Activated T-cell treated with anti-CD3 and anti-CD28 coated beads, Interleukin-2, amount 50 U/mL, for 4 hours (primary cell): Measurements from ENCODE around the gene MBD6. TPM values are rescaled to one million over a fixed set of nuclear protein-coding genes. Genes with fewer than 3 reads are reported as not detected.

Source experiments
- ATAC-seq, 2 donors: fragments of 200-7000 bp; cut with Tn5 transposase; one replicate each; pipeline ENCODE4 v1.10.0; 2021
- DNase-seq: peaks from one replicate; pipeline ENCODE4 v3.0.0-alpha.2; 2020
- H3K27me3 Mint-ChIP-seq: one replicate; pipeline ENCODE4 v1.8.0; 2021; ENCODE audit warnings: low read depth, mixed read lengths
- H3K36me3 Mint-ChIP-seq: one replicate; pipeline ENCODE4 v1.8.0; 2022; ENCODE audit warnings: mixed read lengths; ENCODE audit not compliant: insufficient read depth
- H3K4me1 Mint-ChIP-seq: one replicate; pipeline ENCODE4 v1.8.0; 2021; ENCODE audit warnings: low read depth, mixed read lengths
- H3K4me3 Mint-ChIP-seq: one replicate; pipeline ENCODE4 v1.8.0; 2021; ENCODE audit warnings: mild to moderate bottlenecking, moderate library complexity, mixed read lengths
- H3K9me3 Mint-ChIP-seq: one replicate; pipeline ENCODE4 v1.8.0; 2021; ENCODE audit warnings: mixed read lengths
- total RNA-seq, 3 donors: library from RNA; stranded (reverse); gene quantifications; one replicate each; pipeline ENCODE4 v1.2.1, GENCODE V29; 2021

Gene MBD6
- total RNA-seq, 3 donors from 2014 or later = 56.3 to 59.4 (median 57.5) TPM

GRCh38 chr12:57571926-57572762 is 49.5 kb downstream of the MBD6 start:
- Mint-ChIP-seq H3K9me3 (no peaks in the 10 kb centered on the region), H3K4me3 (no peak overlapping the region), H3K27me3 (peaks cover 3% of the 10 kb centered on the region), H3K4me1 (no peaks in the 10 kb centered on the region), H3K36me3 (no peaks in the 10 kb centered on the region)
- ATAC-seq (no peak), DNase-seq (no peak)

- H3K4me3 Mint-ChIP-seq = no peak overlapping the region
- H3K4me1 Mint-ChIP-seq = no peaks in the 10 kb centered on the region
- no peaks in the 10 kb centered on the region for H3K9me3 Mint-ChIP-seq
- ATAC-seq (no peak), DNase-seq (no peak)
- no peaks in the 10 kb centered on the region for H3K36me3 Mint-ChIP-seq
- H3K27me3 Mint-ChIP-seq = peaks cover 3% of the 10 kb centered on the region
Observed at GRCh38 chr12:57574795-57575194, 52.2 kb downstream of the MBD6 start.

GRCh38 chr12:57575771-57576612 is 53.4 kb downstream of the MBD6 start:
- no peaks in the 10 kb centered on the region for H3K36me3 Mint-ChIP-seq
- H3K4me1 Mint-ChIP-seq = no peaks in the 10 kb centered on the region
- ATAC-seq (no peak), DNase-seq (no peak)
- peaks cover 3% of the 10 kb centered on the region for H3K27me3 Mint-ChIP-seq
- H3K4me3 Mint-ChIP-seq = no peak overlapping the region
- H3K9me3 Mint-ChIP-seq = no peaks in the 10 kb centered on the region

GRCh38 chr12:57576613-57577160 is 54.1 kb downstream of the MBD6 start:
- ATAC-seq = no peak
- Mint-ChIP-seq H3K27me3 (peaks cover 3% of the 10 kb centered on the region), H3K4me1 (no peaks in the 10 kb centered on the region), H3K4me3 (no peak overlapping the region), H3K36me3 (no peaks in the 10 kb centered on the region), H3K9me3 (no peaks in the 10 kb centered on the region)
- DNase-seq = no peak

GRCh38 chr12:57577981-57578758 is 55.5 kb downstream of the MBD6 start:
- DNase-seq (no peak), ATAC-seq (no peak)
- H3K9me3 Mint-ChIP-seq = no peaks in the 10 kb centered on the region
- no peaks in the 10 kb centered on the region for H3K36me3 Mint-ChIP-seq
- peaks cover 5% of the 10 kb centered on the region for H3K27me3 Mint-ChIP-seq
- no peak overlapping the region for H3K4me3 Mint-ChIP-seq
- H3K4me1 Mint-ChIP-seq = peaks cover 2% of the 10 kb centered on the region

GRCh38 chr12:57579011-57579410 is 56.4 kb downstream of the MBD6 start:
- no peak overlapping the region for H3K4me3 Mint-ChIP-seq
- ATAC-seq (no peak), DNase-seq (no peak)
- H3K9me3 Mint-ChIP-seq = no peaks in the 10 kb centered on the region
- peaks cover 8% of the 10 kb centered on the region for H3K27me3 Mint-ChIP-seq
- H3K4me1 Mint-ChIP-seq = peaks cover 3% of the 10 kb centered on the region
- H3K36me3 Mint-ChIP-seq = no peaks in the 10 kb centered on the region

Other genes starting within 250 kb of the MBD6 start
- 10 to 100 TPM; 21.9 to 25.2 (median 22.3) TPM for gene R3HDM2, start 91.8 kb upstream of the MBD6 start, total RNA-seq
- gene INHBC, start 88.0 kb upstream of the MBD6 start, total RNA-seq = under 1 TPM in 2 of 3 donors, not detected in 1; 0.14 to 0.15 TPM
- gene INHBE, start 67.5 kb upstream of the MBD6 start, total RNA-seq = under 1 TPM in 2 of 3 donors, not detected in 1; 0.24 to 0.27 TPM
- gene GLI1, start 63.0 kb upstream of the MBD6 start, total RNA-seq = 1 to 10 TPM in 1 of 3 donors, under 1 TPM in 2; 0.46 to 1.7 (median 0.65) TPM
- 10 to 100 TPM; 54.5 to 64.6 (median 57.7) TPM for gene ARHGAP9, start 43.0 kb upstream of the MBD6 start, total RNA-seq
- gene MARS1, start 34.8 kb upstream of the MBD6 start, total RNA-seq = 100 to 1,000 TPM; 505 to 565 (median 534) TPM
- gene DDIT3, start 2.3 kb upstream of the MBD6 start, total RNA-seq = 10 to 100 TPM in 2 of 3 donors, 1 to 10 TPM in 1; 9.2 to 12.2 (median 10.8) TPM
- gene DCTN2, start 24.4 kb downstream of the MBD6 start, total RNA-seq = 10 to 100 TPM; 72.3 to 84.3 (median 74.6) TPM
- gene KIF5A, start 27.2 kb downstream of the MBD6 start, total RNA-seq = under 1 TPM; 0.56 to 0.98 (median 0.68) TPM
- 10 to 100 TPM; 28.6 to 32.0 (median 29.1) TPM for gene PIP4K2C, start 68.4 kb downstream of the MBD6 start, total RNA-seq
- gene DTX3, start 82.0 kb downstream of the MBD6 start, total RNA-seq = 10 to 100 TPM; 15.9 to 18.6 (median 17.0) TPM
- 1 to 10 TPM in 1 of 3 donors, under 1 TPM in 2; 0.56 to 1.6 (median 0.65) TPM for gene ARHGEF25, start 88.6 kb downstream of the MBD6 start, total RNA-seq
- 1 to 10 TPM; 3.2 to 4.6 (median 3.6) TPM for gene B4GALNT1, start 110.4 kb downstream of the MBD6 start, total RNA-seq
- 100 to 1,000 TPM in 2 of 3 donors, 10 to 100 TPM in 1; 86.4 to 108 (median 101) TPM for gene OS9, start 171.3 kb downstream of the MBD6 start, total RNA-seq
- 10 to 100 TPM; 24.4 to 28.1 (median 25.8) TPM for gene AGAP2, start 215.9 kb downstream of the MBD6 start, total RNA-seq
- gene TSPAN31, start 222.2 kb downstream of the MBD6 start, total RNA-seq = 10 to 100 TPM; 11.5 to 14.9 (median 14.0) TPM
- gene CDK4, start 229.5 kb downstream of the MBD6 start, total RNA-seq = 100 to 1,000 TPM; 347 to 382 (median 378) TPM
- gene MARCHF9, start 232.3 kb downstream of the MBD6 start, total RNA-seq = 10 to 100 TPM; 15.7 to 17.6 (median 17.3) TPM
- 10 to 100 TPM; 18.4 to 19.6 (median 19.5) TPM for gene CYP27B1, start 244.3 kb downstream of the MBD6 start, total RNA-seq
- gene METTL1, start 249.3 kb downstream of the MBD6 start, total RNA-seq = 100 to 1,000 TPM in 2 of 3 donors, 10 to 100 TPM in 1; 98.5 to 105 (median 104) TPM
- 1 to 10 TPM; 1.6 to 4.9 (median 2.0) TPM for gene EEF1AKMT3, start 249.8 kb downstream of the MBD6 start, total RNA-seq